Inflammatory macrophage (primary cell): ENCODE results near the gene CCDC182.
A peak's percentile ranks its signal among the peaks of the same experiment; 100 is the strongest.

Experiments used
- DNase-seq, 2 donors: peaks; one replicate each; pipeline ENCODE4 v3.0.0-alpha.2; 2020 to 2022

The CCDC182 gene

GRCh38 chr17:57756951-57757350, 11.9 kb upstream of the CCDC182 start:
- DNase-seq: no peak

- no peak for DNase-seq
Measured at GRCh38 chr17:57755480-57756070, 10.5 kb upstream of the CCDC182 start.

- peak; percentile 55 to 77 for DNase-seq
Measured at GRCh38 chr17:57752031-57752905, 7.2 kb upstream of the CCDC182 start.

- DNase-seq: peak; percentile 29 to 47
Measured at GRCh38 chr17:57751348-57751971, 6.4 kb upstream of the CCDC182 start.

- no peak for DNase-seq
Measured at GRCh38 chr17:57750895-57751294, 5.8 kb upstream of the CCDC182 start.

- peak; percentile 14 to 49 for DNase-seq
Measured at GRCh38 chr17:57750109-57750871, 5.2 kb upstream of the CCDC182 start.

- no peak for DNase-seq
Measured at GRCh38 chr17:57749701-57750100, 4.6 kb upstream of the CCDC182 start.

- DNase-seq: peak; percentile 46 to 61
Measured at GRCh38 chr17:57747221-57748017, 2.3 kb upstream of the CCDC182 start.

- no peak for DNase-seq
Measured at GRCh38 chr17:57746221-57746620, 1.1 kb upstream of the CCDC182 start.

GRCh38 chr17:57744195-57745170, 616 bp downstream of the CCDC182 start:
- peak; percentile 57 to 68 for DNase-seq

- no peak for DNase-seq
Measured at GRCh38 chr17:57740235-57740528, 4.9 kb downstream of the CCDC182 start.

- peak in 1 of 2 donors; percentile 23 for DNase-seq
Measured at GRCh38 chr17:57739402-57740234, 5.5 kb downstream of the CCDC182 start.

GRCh38 chr17:57737450-57737849, 7.6 kb downstream of the CCDC182 start:
- no peak for DNase-seq

- DNase-seq: no peak
Measured at GRCh38 chr17:57735707-57736106, 9.4 kb downstream of the CCDC182 start.

GRCh38 chr17:57735230-57735629, 9.9 kb downstream of the CCDC182 start:
- DNase-seq: no peak

- DNase-seq: no peak
Measured at GRCh38 chr17:57733085-57733484, 12.0 kb downstream of the CCDC182 start.

- no peak for DNase-seq
Measured at GRCh38 chr17:57732062-57732461, 13.0 kb downstream of the CCDC182 start.

GRCh38 chr17:57730026-57730701, 14.9 kb downstream of the CCDC182 start:
- DNase-seq: no peak

- no peak for DNase-seq
Measured at GRCh38 chr17:57727630-57728175, 17.4 kb downstream of the CCDC182 start.
